ENCODE measurements around the gene SLC35F1.

- TF ChIP-seq CTCF (IDR thresholded peaks at IDR 0.05; ENCODE audit: low read depth, low read length, missing input control): no peak
- TF ChIP-seq JUND (IDR thresholded peaks at IDR 0.05): no peak
- TF ChIP-seq MAX (IDR thresholded peaks at IDR 0.05): no peak
Observed at GRCh38 chr6:118320652-118321051, 413.6 kb downstream of the SLC35F1 start.

Data from liver (tissue), 3 donors.